AG04450 (cell line): ENCODE results near the gene PAX2. TPM values are rescaled to one million over a fixed set of nuclear protein-coding genes. Genes with fewer than 3 reads are reported as not detected.

Experiments
- CTCF ChIA-PET: fragments of 300-600, 350-600 bp; formaldehyde crosslinking; extraction: SDS; loops from one replicate; lab custom pipeline; 2022; ENCODE audit warnings: antibody characterized with exemption, inconsistent platforms; lab: Charles Lee
- POLR2A ChIA-PET: fragments of 350-600 bp; formaldehyde crosslinking; extraction: SDS; loops from one replicate; lab custom pipeline; 2021; ENCODE audit warnings: antibody characterized with exemption, inconsistent platforms; lab: Yijun Ruan, JAX
- DNase-seq: peaks from one replicate; pipeline ENCODE4 v3.0.0-alpha.2; 2011; ENCODE audit warnings: low read depth, low spot score
- H3K27ac ChIP-seq: one replicate; pipeline ENCODE4 v1.5.1; 2012; ENCODE audit warnings: low read depth, low read length, control low read depth
- H3K27me3 ChIP-seq: one replicate; pipeline ENCODE4 v1.6.0; 2012; ENCODE audit warnings: low read length; ENCODE audit not compliant: control insufficient read depth, insufficient read depth
- H3K4me3 ChIP-seq: 2 replicates; pipeline ENCODE4 v1.5.1; 2011; ENCODE audit warnings: mild to moderate bottlenecking, low read depth, low read length, control low read depth
- H3K9me3 ChIP-seq: 2 replicates; pipeline ENCODE4 v1.5.1; 2012; ENCODE audit warnings: low read length; ENCODE audit not compliant: control insufficient read depth, insufficient read depth
- polyA plus RNA-seq: library from polyadenylated mRNA; depleted of rRNA; stranded (reverse); fragments of >200 nt; gene quantifications from 2 replicates; pipeline ENCODE4 v1.2.3, GENCODE V29; 2011
- TF ChIP-seq, protein P1 (sequence below): IDR thresholded peaks from 2 replicates; pipeline ENCODE4 v1.5.1; 2011; ENCODE audit warnings: low read depth, low read length, control low read depth, inconsistent platforms

PAX2 gene
- polyA plus RNA-seq, 1 experiment, result not detected

DNA sequence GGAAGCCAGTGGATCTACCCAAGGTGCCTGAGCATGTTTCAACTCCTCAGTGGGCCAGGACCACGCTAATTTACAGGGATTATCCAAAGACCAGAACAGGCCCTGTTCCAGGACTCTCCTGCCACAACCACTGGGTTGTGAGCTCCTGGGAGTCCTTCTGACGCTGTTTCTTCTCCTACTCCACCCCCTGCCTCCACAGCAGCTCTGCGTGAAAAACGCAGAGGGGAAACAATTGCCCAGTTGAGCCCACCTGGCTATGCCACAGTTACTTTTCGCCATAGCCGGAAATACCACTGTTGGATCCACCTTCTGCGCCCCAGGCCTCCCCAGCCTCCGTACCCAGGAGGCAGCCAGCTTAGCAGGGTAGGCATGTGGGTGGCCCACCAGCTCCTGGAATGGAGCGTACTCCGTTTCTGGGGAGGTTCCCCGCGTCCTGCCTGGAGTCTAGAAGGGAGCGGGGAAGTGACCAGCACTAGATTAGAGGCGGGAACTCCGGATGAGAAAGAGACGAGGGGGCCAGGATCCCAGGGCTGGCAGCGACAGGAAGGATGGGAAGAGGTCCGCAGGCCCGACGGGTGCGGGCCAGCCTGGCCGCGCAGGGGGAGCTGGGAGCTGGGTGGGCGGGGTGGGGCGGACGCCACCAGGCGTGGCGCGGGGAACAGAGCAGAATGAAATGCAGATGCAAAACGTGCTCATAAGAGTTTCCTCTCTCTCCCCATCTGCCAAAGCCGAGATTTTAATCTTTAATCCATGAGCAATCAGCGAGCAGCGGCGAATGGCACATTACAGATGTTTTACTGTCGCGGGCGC, 32.1 kb upstream of the PAX2 start:
- no peak for DNase-seq
- TF ChIP-seq, protein P1, sequence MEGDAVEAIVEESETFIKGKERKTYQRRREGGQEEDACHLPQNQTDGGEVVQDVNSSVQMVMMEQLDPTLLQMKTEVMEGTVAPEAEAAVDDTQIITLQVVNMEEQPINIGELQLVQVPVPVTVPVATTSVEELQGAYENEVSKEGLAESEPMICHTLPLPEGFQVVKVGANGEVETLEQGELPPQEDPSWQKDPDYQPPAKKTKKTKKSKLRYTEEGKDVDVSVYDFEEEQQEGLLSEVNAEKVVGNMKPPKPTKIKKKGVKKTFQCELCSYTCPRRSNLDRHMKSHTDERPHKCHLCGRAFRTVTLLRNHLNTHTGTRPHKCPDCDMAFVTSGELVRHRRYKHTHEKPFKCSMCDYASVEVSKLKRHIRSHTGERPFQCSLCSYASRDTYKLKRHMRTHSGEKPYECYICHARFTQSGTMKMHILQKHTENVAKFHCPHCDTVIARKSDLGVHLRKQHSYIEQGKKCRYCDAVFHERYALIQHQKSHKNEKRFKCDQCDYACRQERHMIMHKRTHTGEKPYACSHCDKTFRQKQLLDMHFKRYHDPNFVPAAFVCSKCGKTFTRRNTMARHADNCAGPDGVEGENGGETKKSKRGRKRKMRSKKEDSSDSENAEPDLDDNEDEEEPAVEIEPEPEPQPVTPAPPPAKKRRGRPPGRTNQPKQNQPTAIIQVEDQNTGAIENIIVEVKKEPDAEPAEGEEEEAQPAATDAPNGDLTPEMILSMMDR, result no peak
- Histone ChIP-seq H3K9me3 (no peaks in the 10 kb centered on the region; the same call in none of the 2 replicates), H3K27me3 (peaks cover 68% of the 10 kb centered on the region), H3K27ac (no peak overlapping the region), H3K4me3 (no peak overlapping the region)
- ChIA-PET CTCF (no interaction called here), POLR2A (no interaction called here)

DNA sequence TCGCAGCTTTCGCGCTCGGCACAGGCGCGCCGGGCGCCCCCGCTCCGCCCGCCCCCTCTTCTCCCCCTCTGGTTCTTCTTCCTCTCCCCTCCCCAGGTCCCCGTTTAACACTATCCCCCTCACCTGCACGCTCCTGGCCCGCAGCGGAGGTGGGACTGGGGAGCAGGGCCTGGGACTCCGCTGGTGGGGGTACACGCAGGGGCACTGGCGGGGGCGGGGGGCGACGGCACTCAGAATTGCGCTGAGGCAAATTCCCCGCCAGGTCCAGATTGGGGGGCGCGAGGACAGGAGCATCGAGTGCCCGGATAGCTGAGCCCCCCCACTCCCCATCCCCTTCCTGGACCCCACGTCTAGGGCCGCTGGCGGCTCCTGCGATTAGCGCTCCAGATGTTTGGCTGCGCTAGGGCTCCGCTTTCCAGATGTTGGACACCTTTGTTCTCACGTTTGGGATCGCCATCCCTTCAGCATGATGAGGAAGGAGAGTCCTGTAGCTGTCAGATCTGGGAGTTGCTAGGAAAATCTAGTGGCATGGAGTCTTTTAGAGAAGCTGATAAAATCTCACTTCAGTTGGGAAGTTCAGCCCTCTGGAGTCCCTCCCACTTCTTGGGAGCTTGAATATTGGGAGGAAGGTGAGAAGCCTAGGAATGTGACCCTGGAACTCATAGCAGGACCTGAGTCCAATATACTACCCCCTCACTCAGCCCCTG, 31.4 kb upstream of the PAX2 start:
- Histone ChIP-seq H3K27me3 (peaks cover 71% of the 10 kb centered on the region), H3K4me3 (no peak overlapping the region), H3K9me3 (no peaks in the 10 kb centered on the region; the same call in none of the 2 replicates), H3K27ac (no peak overlapping the region)
- ChIA-PET CTCF (no interaction called here), POLR2A (no interaction called here)
- TF ChIP-seq, protein P1, result no peak
- no peak for DNase-seq

DNA sequence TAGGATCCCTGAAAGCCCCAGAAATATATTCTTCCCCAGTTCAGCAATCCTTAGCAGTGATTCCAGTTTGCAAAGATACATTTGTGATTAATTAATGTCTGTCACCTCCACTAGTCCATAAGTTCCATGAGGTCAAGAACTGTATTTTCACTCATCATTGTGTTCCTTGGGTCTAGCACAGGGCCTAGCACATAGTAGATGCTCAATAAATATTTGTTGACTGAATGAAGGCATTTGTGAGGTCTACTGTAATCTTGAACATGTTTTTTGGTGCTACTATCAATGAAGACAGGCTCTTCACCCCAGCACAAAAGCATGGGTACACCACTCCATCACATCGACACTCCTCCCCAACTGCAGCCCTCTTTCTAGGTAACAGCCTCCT, 30.8 kb upstream of the PAX2 start:
- POLR2A ChIA-PET, result no interaction called here
- H3K27me3 ChIP-seq, result peaks cover 65% of the 10 kb centered on the region
- no peak for DNase-seq
- CTCF ChIA-PET, result no interaction called here
- no peak overlapping the region for H3K27ac ChIP-seq
- TF ChIP-seq, protein P1, result no peak
- no peaks in the 10 kb centered on the region; the same call in none of the 2 replicates for H3K9me3 ChIP-seq
- H3K4me3 ChIP-seq, result no peak overlapping the region

DNA sequence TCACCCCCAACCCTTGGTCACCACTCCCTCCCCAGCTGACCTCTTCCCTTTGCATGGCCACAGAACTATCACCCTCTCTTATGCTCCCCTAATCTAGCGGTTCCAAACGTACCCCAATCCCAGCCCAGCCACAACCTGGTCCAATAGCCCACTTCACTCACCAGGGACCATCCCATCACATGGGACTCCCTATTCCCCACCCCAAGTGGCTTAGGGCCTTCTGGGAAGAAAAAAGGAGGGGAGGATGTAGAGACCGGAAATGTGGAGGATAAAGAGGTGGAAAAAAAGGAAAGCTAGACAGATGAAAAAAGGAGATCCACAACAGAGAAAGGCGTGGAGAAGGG, 30.3 kb upstream of the PAX2 start:
- POLR2A ChIA-PET, result no interaction called here
- no peak overlapping the region for H3K4me3 ChIP-seq
- TF ChIP-seq, protein P1, result no peak
- H3K9me3 ChIP-seq, result no peaks in the 10 kb centered on the region; the same call in none of the 2 replicates
- H3K27ac ChIP-seq, result no peak overlapping the region
- CTCF ChIA-PET, result no interaction called here
- DNase-seq, result no peak
- peaks cover 60% of the 10 kb centered on the region for H3K27me3 ChIP-seq
